Kidney (tissue), 14 donors: ENCODE measurements around the gene OR10J1. TPM values are rescaled to one million over a fixed set of nuclear protein-coding genes. Genes with fewer than 3 reads are reported as not detected.
"Not testable (repeated sequence)": the region's sequence is repeated elsewhere in the genome, so short reads cannot be mapped to it uniquely, and the experiment has no call there.

Experiments used
- DNase-seq, 5 donors: peaks; one replicate each; pipeline ENCODE4 v3.0.0-alpha.2; 2013 to 2020
- FAIRE-seq: peaks from 2 replicates; lab custom pipeline; 2012; peaks lifted over from hg19 to GRCh38; lab: Jason Lieb, UNC
- H3K27ac ChIP-seq, 2 donors: one replicate each; pipeline ENCODE4 v1.7.0; 2013; ENCODE audit warnings: low read depth in 2 of 2, low read length in 2 of 2, inconsistent platforms in 1 of 2
- H3K27me3 ChIP-seq: one replicate; pipeline ENCODE4 v1.7.1; 2013; ENCODE audit warnings: low read length, inconsistent platforms; ENCODE audit not compliant: control insufficient read depth, insufficient read depth
- H3K36me3 ChIP-seq, 3 donors: one replicate each; pipeline versions ENCODE4 v1.7.0 to v1.7.1; 2013; ENCODE audit warnings: low read length in 3 of 3, control low read depth in 1 of 3, inconsistent platforms in 1 of 3; ENCODE audit not compliant: insufficient read depth in 3 of 3, control insufficient read depth in 2 of 3
- H3K4me1 ChIP-seq, 3 donors: one replicate each; pipeline versions ENCODE4 v1.7.0 to v1.7.1; 2013; ENCODE audit warnings: low read length in 3 of 3, inconsistent platforms in 1 of 3, low read depth in 1 of 3; ENCODE audit not compliant: control insufficient read depth in 2 of 3, insufficient read depth in 2 of 3
- H3K4me3 ChIP-seq, 3 donors: one replicate each; pipeline versions ENCODE4 v1.7.0 to v1.8.1; 2013; ENCODE audit warnings: low read length in 3 of 3, control low read depth in 1 of 3, inconsistent platforms in 1 of 3
- H3K9ac ChIP-seq, 3 donors: one replicate each; pipeline versions ENCODE4 v1.7.0 to v1.7.1; 2013; ENCODE audit warnings: low read length in 3 of 3, control low read depth in 1 of 3, inconsistent platforms in 1 of 3
- H3K9me3 ChIP-seq, 3 donors: one replicate each; pipeline versions ENCODE4 v1.7.0 to v1.7.1; 2013; ENCODE audit warnings: low read length in 3 of 3, control low read depth in 1 of 3, inconsistent platforms in 1 of 3; ENCODE audit not compliant: control insufficient read depth in 2 of 3, insufficient read depth in 1 of 3
- intact Hi-C: fragments of 100-400 bp; cut with DNase I; formaldehyde crosslinking; loops from one replicate; pipeline ENCODE4 v1.11.1; 2022
- polyA plus RNA-seq: library from polyadenylated mRNA; stranded (reverse); fragments of 350-450 nt; fragmentation: Illumina TruSeq; extraction: RNeasy Lipid Tissue Mini Kit (QIAGEN cat#74804); gene quantifications from one replicate; pipeline ENCODE4 v1.2.3, GENCODE V29; 2014; ENCODE audit warnings: low read depth, low replicate concordance; ENCODE audit not compliant: insufficient read depth
- total RNA-seq: library from RNA; stranded (reverse); fragmentation: NEBNext Ultra II Directional; extraction: Animal tissue kit (Norgen Biotek cat#: 25700); gene quantifications from one replicate; pipeline ENCODE4 v1.2.1, GENCODE V29; 2021
- TF ChIP-seq, protein P1 (sequence below): IDR thresholded peaks from 3 replicates; pipeline ENCODE4 v1.5.1; 2012; ENCODE audit warnings: mild to moderate bottlenecking, moderate library complexity, borderline replicate concordance; ENCODE audit not compliant: insufficient read depth; ENCODE audit errors: extremely low read depth
- donor health status: control.
- donor health status: control.
- donor health status: control.
- donor health status: control.
- donor health status: control.
- donor health status: DM: yes; HTN: yes; CAD: no.
- donor health status: Normal renal cell carcinoma (clear cell type).

The OR10J1 gene
- total and polyA plus RNA-seq, 2 donors from 2014 or later: not detected

DNA sequence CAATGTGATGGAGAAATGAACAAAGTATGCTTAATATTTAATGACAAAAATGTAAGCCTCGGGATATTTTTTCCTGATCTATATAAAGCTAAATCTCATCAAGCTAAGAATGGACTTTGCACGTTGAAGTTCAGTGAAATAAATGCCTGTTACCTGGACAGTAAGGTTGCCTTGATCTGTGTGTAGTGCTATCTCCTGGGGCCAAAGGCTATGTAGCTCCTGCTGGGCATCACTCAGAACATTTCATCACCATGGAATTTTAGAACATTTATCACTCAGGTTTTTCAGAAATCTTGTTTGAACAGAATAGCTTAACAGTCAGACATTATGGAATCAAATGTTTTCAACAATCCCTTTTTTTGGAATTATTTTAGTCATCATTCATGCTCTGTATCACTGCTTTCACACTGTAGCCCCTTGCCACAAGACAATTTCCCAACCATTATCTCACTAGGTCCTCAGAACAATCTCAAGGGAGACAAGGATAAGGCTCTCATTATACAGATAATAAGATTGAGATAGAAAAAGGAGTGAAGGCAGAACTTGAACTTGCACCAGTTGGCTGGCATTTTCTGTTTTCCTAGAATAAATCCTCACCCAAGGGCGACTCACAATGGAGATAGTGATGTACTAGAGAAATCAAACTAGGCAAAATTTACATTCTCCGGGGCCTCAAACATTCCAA lies 3.7 kb downstream of the OR10J1 start:
- Histone ChIP-seq H3K4me3 (no peak overlapping the region), H3K27me3 (no peaks in the 10 kb centered on the region), H3K4me1 (peaks cover 0 to 4% (median 0%) of the 10 kb centered on the region in 3 donors), H3K9ac (no peak overlapping the region), H3K36me3 (no peaks in the 10 kb centered on the region), H3K9me3 (no peaks in the 10 kb centered on the region), H3K27ac (no peak overlapping the region)
- no peak for FAIRE-seq
- no peak for DNase-seq
- TF ChIP-seq, protein P1, sequence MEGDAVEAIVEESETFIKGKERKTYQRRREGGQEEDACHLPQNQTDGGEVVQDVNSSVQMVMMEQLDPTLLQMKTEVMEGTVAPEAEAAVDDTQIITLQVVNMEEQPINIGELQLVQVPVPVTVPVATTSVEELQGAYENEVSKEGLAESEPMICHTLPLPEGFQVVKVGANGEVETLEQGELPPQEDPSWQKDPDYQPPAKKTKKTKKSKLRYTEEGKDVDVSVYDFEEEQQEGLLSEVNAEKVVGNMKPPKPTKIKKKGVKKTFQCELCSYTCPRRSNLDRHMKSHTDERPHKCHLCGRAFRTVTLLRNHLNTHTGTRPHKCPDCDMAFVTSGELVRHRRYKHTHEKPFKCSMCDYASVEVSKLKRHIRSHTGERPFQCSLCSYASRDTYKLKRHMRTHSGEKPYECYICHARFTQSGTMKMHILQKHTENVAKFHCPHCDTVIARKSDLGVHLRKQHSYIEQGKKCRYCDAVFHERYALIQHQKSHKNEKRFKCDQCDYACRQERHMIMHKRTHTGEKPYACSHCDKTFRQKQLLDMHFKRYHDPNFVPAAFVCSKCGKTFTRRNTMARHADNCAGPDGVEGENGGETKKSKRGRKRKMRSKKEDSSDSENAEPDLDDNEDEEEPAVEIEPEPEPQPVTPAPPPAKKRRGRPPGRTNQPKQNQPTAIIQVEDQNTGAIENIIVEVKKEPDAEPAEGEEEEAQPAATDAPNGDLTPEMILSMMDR: no peak
- intact Hi-C loops: loop anchor here (5.0 kb wide), 1 partner anchor 239 kb away; no protein-coding TSS in a partner anchor

DNA sequence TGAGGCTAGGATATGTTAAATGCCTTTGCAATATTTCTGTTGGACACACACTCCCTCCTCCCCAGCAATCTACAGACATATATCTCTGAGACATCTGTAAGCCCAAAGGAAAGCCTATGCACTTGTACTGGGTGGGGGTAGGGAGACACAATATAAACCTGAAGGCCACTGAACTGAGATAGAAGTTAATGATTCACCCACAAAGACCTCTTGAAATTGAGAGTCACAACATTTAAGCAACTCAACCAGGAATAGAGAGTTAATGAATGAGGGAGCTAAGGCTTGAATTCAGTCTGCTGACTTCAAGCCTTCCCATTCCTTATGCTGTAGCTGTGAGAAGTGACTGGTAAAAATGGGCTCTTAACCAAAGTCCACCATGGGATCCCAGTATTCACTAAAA lies 5.0 kb downstream of the OR10J1 start:
- H3K36me3 ChIP-seq: no peaks in the 10 kb centered on the region
- H3K4me1 ChIP-seq: peaks cover 0 to 4% (median 0%) of the 10 kb centered on the region in 3 donors
- H3K27me3 ChIP-seq: no peaks in the 10 kb centered on the region
- TF ChIP-seq, protein P1: no peak
- FAIRE-seq (no peak), DNase-seq (peak in 2 of 5 donors; percentile 64 to 73)
- intact Hi-C loops: loop anchor here (5.0 kb wide), 1 partner anchor 238 kb away; no protein-coding TSS in a partner anchor
- H3K4me3 ChIP-seq: no peak overlapping the region
- no peaks in the 10 kb centered on the region for H3K9me3 ChIP-seq
- H3K27ac ChIP-seq: no peak overlapping the region
- no peak overlapping the region for H3K9ac ChIP-seq

DNA sequence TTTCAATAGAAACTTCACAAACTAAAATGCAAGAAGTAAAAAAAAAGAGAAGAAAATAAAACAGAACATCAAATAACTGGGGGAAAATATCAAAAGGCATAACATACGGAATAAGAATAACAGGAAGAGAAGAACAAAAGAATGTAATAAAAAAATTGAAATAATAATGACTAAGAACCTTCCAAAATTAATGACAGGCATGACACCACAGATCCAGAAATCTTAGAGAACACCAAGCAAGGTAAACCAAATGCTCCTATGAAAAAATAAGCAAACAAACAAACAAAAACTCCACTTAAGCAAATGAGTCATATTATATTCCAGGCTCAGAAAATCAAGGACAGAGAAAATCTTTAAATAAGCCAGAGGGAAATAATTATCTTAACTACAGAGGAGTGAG lies 8.7 kb downstream of the OR10J1 start:
- Histone ChIP-seq H3K9ac (no peak overlapping the region), H3K4me3 (no peak overlapping the region), H3K27ac (no peak overlapping the region), H3K27me3 (no peaks in the 10 kb centered on the region), H3K36me3 (no peaks in the 10 kb centered on the region), H3K9me3 (peaks cover 0 to 3% (median 0%) of the 10 kb centered on the region in 3 donors), H3K4me1 (peaks cover 0 to 2% (median 0%) of the 10 kb centered on the region in 3 donors)
- FAIRE-seq (no peak), DNase-seq (no peak)
- intact Hi-C loops: no loop called here
- TF ChIP-seq, protein P1: no peak

DNA sequence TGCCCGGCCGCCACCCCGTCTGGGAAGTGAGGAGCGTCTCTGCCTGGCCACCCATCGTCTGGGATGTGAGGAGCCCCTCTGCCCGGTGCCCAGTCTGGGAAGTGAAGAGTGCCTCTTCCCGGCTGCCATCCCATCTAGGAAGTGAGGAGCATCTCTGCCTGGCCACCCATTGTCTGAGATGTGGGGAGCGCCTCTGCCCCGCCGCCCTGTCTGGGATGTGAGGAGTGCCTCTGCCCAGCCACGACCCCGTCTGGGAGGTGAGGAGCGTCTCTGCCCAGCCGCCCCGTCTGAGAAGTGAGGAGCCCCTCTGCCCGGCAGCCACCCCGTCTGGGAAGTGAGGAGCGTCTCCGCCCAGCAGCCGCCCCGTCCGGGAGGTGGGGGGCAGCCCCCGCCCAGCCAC lies 10.1 kb downstream of the OR10J1 start:
- H3K36me3 ChIP-seq, H3K27me3 ChIP-seq, H3K4me3 ChIP-seq, DNase-seq, intact Hi-C loops, H3K9me3 ChIP-seq, FAIRE-seq, H3K4me1 ChIP-seq, H3K27ac ChIP-seq, H3K9ac ChIP-seq: not testable (repeated sequence)
